ENCODE results near the gene HSPH1.

- TF ChIP-seq POLR2A (IDR thresholded peaks at IDR 0.05) (no peak), CTCF (IDR thresholded peaks at IDR 0.05 in 4 of 5, conservative IDR thresholded peaks at IDR 0.05 in 1 of 5) (no peak)
Observed at GRCh38 chr13:31100721-31101120, 61.0 kb downstream of the HSPH1 start.
